ENCODE results near the gene TBL1X.

- no peak for TF ChIP-seq CTCF (IDR thresholded peaks at IDR 0.05)
- TF ChIP-seq POLR2A (IDR thresholded peaks at IDR 0.05): no peak
Measured at GRCh38 chrX:9577555-9577954, 112.7 kb downstream of the TBL1X start.

Data from adrenal gland (tissue), 5 donors.